ENCODE data around the gene CELF4. TPM values are rescaled to one million over a fixed set of nuclear protein-coding genes. Genes with fewer than 3 reads are reported as not detected.

Gene CELF4
- total RNA-seq, 1 donor from 2014 or later: 2.3 TPM

- DNase-seq (ENCODE audit: low spot score in 2 of 2, unreplicated experiment in 2 of 2): no peak
- Mint-ChIP-seq H3K4me3 (peak overlapping the region; percentile 50), H3K9me3 (no peaks in the 10 kb centered on the region), H3K4me1 (peaks cover 9% of the 10 kb centered on the region), H3K36me3 (no peaks in the 10 kb centered on the region), H3K27me3 (ENCODE audit: low read depth) (peaks cover 42% of the 10 kb centered on the region), H3K27ac (peak overlapping the region; percentile 26)
- TF ChIP-seq CTCF (IDR thresholded peaks at IDR 0.05; ENCODE audit: unreplicated experiment): no peak
Measured at GRCh38 chr18:37395138-37395537, 170.5 kb downstream of the CELF4 start.

DNA sequence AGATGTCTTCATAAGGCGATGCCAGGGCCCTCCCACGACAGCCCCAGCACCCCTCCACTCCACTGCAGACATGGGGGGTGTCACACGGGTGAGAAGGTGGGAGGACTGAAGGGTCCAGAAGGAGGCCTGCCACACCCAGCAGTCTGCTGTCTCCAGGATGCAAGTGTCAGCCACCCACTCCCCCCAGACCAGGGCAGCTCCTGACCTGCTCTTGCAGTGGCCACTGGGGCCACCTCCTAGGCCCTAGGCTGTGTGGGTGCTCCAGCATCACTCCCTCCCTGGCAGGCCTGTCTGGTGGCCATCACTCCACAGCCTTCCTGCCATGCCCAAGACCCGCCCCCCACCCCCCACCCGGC is 171.0 kb downstream of the CELF4 start:
- no peak for DNase-seq (ENCODE audit: low spot score in 2 of 2, unreplicated experiment in 2 of 2)
- Mint-ChIP-seq H3K4me1 (peaks cover 9% of the 10 kb centered on the region), H3K36me3 (no peaks in the 10 kb centered on the region), H3K27ac (no peak overlapping the region), H3K4me3 (peak overlapping the region; percentile 58), H3K9me3 (peaks cover 2% of the 10 kb centered on the region), H3K27me3 (ENCODE audit: low read depth) (peaks cover 43% of the 10 kb centered on the region)
- no peak for TF ChIP-seq CTCF (IDR thresholded peaks at IDR 0.05; ENCODE audit: unreplicated experiment)

- H3K4me3 Mint-ChIP-seq: peak overlapping the region; percentile 58
- peak; percentile 28 to 52 for DNase-seq (ENCODE audit: low spot score in 2 of 2, unreplicated experiment in 2 of 2)
- no peak overlapping the region for H3K27ac Mint-ChIP-seq
- H3K27me3 Mint-ChIP-seq (ENCODE audit: low read depth): peaks cover 47% of the 10 kb centered on the region
- peaks cover 6% of the 10 kb centered on the region for H3K9me3 Mint-ChIP-seq
- peaks cover 9% of the 10 kb centered on the region for H3K4me1 Mint-ChIP-seq
- no peak for TF ChIP-seq CTCF (IDR thresholded peaks at IDR 0.05; ENCODE audit: unreplicated experiment)
- H3K36me3 Mint-ChIP-seq: no peaks in the 10 kb centered on the region
Measured at GRCh38 chr18:37393945-37394609, 171.5 kb downstream of the CELF4 start.

GRCh38 chr18:37393221-37393827 is 172.3 kb downstream of the CELF4 start:
- H3K27me3 Mint-ChIP-seq (ENCODE audit: low read depth): peaks cover 48% of the 10 kb centered on the region
- peaks cover 6% of the 10 kb centered on the region for H3K9me3 Mint-ChIP-seq

GRCh38 chr18:37392648-37393047 is 172.9 kb downstream of the CELF4 start:
- H3K9me3 Mint-ChIP-seq: peaks cover 6% of the 10 kb centered on the region
- no peak for DNase-seq (ENCODE audit: low spot score in 2 of 2, unreplicated experiment in 2 of 2)
- H3K27me3 Mint-ChIP-seq (ENCODE audit: low read depth): peaks cover 53% of the 10 kb centered on the region
- H3K36me3 Mint-ChIP-seq: no peaks in the 10 kb centered on the region
- H3K4me3 Mint-ChIP-seq: no peak overlapping the region
- H3K27ac Mint-ChIP-seq: no peak overlapping the region
- H3K4me1 Mint-ChIP-seq: peaks cover 9% of the 10 kb centered on the region
- no peak for TF ChIP-seq CTCF (IDR thresholded peaks at IDR 0.05; ENCODE audit: unreplicated experiment)

More at GRCh38 chr18:37393221-37393827, 172.3 kb downstream of the CELF4 start:
- no peak for TF ChIP-seq CTCF (IDR thresholded peaks at IDR 0.05; ENCODE audit: unreplicated experiment)
- Mint-ChIP-seq H3K36me3 (no peaks in the 10 kb centered on the region), H3K27ac (no peak overlapping the region), H3K4me1 (peaks cover 9% of the 10 kb centered on the region), H3K4me3 (peak overlapping the region; percentile 58)
- DNase-seq (ENCODE audit: low spot score in 2 of 2, unreplicated experiment in 2 of 2): no peak

All from mesothelial cell of epicardium (in vitro differentiated cells).